Measurements from ENCODE around the gene NRF1.
"Not testable (repeated sequence)": the region's sequence is repeated elsewhere in the genome, so short reads cannot be mapped to it uniquely, and the experiment has no call there.

NRF1 gene

GRCh38 chr7:129611246-129612111 lies at the start of gene NRF1:
TSS of gene NRF1 (plus strand) at chr7:129611720. CDS start at chr7:129657352, 45,632 bp downstream.
- no peak for FAIRE-seq

- FAIRE-seq, result not testable (repeated sequence)
Measured at GRCh38 chr7:129566323-129566722, 45.2 kb upstream of the NRF1 start.

DNA sequence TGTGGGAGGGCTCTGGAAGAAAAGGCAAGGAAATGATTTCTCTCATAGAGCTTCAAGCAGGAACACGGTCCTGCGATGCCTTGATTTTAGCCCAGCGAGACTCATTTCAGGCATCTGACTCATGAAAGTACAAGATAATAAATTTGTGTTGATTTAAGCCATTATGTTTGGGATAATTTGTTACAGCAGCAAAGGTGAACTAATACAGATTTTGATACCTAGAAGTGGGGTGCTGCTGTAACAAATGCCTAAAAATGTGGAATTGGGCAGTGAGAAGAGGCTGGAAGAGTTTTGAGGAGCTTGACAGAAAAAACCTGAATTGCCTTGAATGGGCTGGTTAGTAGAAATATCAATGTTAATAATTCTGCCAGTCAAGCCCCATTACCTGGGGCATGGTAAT lies 44.1 kb upstream of the NRF1 start:
- no peak for FAIRE-seq

- no peak for FAIRE-seq
Measured at GRCh38 chr7:129568240-129568639, 43.3 kb upstream of the NRF1 start.

DNA sequence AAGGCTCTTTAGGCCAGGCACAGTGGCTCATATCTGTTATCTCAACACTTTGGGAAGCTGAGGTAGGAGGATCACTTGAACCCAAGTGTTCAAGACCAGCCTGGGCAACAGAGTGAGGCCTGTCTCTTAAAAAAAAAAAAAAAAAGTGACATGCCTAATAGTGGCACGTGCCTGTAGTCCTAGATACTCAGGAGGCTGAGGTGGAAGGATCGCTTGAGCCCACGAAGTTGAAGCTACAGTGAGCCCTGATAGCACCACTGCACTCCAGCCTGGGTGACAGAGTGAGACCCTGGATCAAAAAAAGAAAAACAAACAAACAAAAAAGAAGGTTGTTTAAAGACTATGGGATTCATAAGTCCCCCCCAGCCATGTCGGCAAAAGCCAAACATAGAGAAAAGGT lies 42.2 kb upstream of the NRF1 start:
- no peak for FAIRE-seq

DNA sequence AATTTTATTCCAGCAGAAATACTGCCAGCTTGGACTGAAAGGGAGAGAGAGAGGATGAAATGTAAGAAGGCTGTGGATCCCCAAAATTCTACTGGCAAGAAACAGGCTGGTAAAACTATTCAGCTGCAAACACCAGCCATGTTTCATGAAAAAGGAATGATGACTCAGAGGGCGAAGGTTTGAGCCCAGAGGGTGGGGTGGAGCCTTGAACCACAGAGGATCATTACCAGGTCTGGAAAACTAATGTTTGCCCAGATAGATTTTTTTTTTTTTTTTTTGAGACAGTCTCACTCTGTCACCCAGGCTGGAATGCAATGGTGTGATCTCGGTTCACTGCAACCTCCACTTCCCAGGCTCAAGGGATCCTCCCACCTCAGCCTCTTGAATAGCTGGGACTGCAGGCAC lies 41.7 kb upstream of the NRF1 start:
- FAIRE-seq, result no peak

DNA sequence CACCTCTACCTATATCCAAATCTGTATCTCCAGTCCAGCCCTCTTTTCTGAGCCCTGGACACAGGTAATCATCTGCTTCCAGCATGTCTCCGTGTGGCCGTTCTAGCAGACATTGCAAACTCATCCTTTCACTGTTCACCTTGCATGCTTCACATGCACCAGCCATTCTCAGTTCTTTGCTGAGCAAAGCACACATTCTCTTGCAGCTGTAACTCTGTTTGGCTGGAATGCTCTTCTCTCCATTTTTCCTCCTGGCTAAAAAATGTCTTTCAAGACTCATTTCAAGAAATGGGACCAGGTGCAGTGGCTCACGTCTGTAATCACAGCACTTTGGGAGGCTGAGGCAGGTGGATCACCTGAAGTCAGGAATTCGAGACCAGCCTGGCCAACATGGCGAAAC lies 40.3 kb upstream of the NRF1 start:
- no peak for FAIRE-seq

- FAIRE-seq, result no peak
Measured at GRCh38 chr7:129572205-129572604, 39.3 kb upstream of the NRF1 start.

GRCh38 chr7:129574487-129574886 lies 37.0 kb upstream of the NRF1 start:
- FAIRE-seq, result no peak

GRCh38 chr7:129575699-129576098 lies 35.8 kb upstream of the NRF1 start:
- no peak for FAIRE-seq

- FAIRE-seq, result no peak
Measured at GRCh38 chr7:129576138-129576537, 35.4 kb upstream of the NRF1 start.

GRCh38 chr7:129578829-129579228 lies 32.7 kb upstream of the NRF1 start:
- FAIRE-seq, result no peak

DNA sequence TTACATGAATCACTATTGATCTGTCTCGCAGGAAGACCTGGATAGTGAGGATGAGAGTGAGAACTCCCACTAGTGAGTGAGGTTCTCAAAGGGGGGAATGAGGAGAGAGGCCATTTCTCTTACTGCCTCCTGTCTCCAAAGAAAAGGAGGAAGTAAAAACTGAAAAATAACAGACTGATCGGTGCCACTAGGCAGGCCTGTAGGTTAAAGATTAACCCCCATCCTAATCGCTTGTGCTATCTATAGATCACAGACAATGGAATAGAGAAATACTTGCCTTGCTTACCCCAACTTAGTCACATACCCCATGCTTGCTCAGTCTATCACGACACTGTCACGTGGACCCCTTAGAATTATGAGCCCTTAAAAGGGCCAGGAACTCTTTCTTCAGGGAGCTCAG lies 25.3 kb upstream of the NRF1 start:
- not testable (repeated sequence) for FAIRE-seq

- FAIRE-seq, result no peak
Measured at GRCh38 chr7:129588268-129588667, 23.3 kb upstream of the NRF1 start.

DNA sequence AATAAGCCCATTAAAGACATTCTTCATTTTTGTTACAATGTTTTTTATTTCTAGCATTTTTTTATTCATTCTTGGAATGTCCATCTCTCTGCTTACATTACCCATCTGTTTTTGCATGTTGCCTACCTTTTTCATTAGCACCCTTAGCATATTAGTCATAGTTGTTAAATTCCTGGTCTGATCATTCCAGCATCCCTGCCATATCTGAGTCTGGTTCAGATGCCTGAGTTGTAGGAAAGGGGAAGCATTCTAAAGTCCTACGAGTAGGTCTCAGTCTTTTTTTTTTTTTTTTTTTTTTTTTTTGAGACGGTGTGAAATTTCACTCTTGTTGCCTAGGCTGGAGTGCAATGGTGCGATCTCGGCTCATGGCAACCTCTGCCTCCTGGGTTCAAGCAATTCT lies 19.7 kb upstream of the NRF1 start:
- FAIRE-seq, result no peak

DNA sequence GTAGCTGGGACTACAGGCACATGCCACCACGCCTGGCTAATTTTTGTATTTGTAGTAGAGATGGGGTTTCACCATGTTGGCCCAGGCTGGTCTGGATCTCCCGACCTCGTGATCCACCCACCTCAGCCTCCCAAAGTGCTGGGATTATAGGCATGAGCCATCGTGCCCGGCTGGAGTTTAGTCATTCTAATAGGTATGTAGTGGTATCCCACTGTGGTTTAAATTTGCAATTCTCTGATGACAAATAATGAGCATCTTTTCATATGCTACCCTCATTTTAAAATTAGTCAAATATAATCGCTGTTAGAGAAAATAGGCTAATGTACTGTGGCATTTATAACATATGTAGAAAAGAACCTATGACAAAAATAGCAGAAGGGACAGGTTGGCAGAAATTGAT lies 15.1 kb upstream of the NRF1 start:
- FAIRE-seq, result not testable (repeated sequence)

GRCh38 chr7:129597672-129598071 lies 13.8 kb upstream of the NRF1 start:
- no peak for FAIRE-seq

DNA sequence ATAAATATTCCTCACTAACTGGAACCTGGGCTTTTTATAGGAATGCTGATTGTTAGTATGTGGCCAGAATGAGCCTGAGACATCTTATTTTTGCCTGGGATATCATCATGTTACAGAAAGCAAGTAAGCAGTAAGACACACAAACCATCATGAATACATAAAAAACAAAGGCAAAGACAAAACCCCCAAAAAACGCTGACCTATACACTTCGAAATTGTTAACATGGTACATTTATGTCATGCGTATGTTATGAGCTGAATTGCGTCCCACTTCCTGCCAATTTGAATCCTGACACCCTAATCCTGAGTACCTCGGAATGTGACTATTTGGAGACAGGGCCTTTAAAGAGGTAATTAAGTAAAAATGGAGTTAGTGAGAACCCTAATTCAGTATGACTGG lies 12.3 kb upstream of the NRF1 start:
- no peak for FAIRE-seq

GRCh38 chr7:129603594-129603993 lies 7.9 kb upstream of the NRF1 start:
- not testable (repeated sequence) for FAIRE-seq

DNA sequence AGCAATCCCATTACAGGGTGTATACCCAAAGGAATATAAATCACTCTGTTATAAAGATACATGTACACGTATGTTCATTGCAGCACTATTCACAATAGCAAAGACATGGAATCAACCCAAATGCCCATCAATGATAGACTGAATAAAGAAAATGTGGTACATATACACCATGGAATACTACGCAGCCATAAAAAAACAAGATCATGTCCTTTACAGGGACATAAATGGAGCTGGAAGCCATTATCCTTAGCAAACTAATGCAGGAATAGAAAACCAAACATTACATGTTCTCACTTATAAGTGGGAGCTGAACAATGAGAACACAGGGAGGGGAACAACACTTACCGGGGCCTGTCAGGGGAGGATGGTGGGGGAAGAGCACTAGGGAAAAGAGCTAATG lies 7.5 kb upstream of the NRF1 start:
- FAIRE-seq, result not testable (repeated sequence)

- FAIRE-seq, result no peak
Measured at GRCh38 chr7:129604713-129605437, 6.6 kb upstream of the NRF1 start.

DNA sequence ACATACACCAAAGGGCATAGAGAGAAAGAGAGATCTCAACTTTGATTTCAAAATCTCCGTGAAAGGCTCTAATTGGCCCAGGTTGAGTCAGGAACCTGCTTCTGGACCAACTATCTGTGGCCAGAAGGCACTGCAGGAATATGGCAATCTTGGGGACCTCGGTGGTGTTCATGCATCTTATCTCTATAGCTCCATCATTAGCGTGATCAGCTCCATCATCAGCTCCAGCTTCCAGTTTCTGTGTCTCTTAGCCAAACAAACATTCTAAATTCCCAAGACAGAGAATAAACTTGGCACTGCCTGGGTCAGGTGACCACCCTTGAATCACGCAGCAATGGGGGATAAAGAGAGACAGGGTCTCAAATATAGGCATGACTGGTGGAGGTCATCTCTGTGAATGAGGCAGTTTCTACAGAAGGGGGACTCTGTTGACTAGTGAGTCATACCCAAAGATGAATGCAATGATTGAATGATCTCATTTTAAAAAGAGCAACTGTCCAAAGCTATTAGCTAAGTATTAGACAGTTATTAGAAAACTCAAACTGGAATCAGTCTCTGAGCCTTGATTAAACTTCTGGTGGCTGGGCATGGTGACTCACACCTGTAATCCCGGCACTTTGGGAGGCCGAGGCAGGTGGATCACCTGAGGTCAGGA lies 5.4 kb upstream of the NRF1 start:
- no peak for FAIRE-seq

DNA sequence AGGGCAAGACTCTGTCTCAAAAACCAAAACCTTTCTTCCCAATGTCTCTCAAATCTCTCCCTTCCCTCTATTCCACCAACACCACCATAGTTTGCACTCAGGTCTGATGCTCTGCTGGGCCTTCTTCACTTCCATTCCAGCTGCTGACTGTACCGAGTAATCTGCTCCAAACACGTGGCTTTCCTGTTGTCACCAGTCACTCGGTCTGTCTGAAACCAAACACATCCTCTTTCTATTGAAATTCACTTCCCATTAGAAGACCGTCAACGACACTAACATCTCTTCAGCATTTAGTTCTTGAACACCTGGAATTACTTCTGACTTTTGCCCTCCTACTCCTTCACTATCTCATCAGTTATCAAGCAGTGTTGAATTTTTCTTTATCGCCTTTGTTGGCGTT lies 4.7 kb upstream of the NRF1 start:
- no peak for FAIRE-seq

Measured in endometrium (tissue), 2 donors.